Myocyte (in vitro differentiated cells): ENCODE data around the gene APBB1. TPM values are rescaled to one million over a fixed set of nuclear protein-coding genes. Genes with fewer than 3 reads are reported as not detected.

ENCODE experiments used
- DNase-seq: peaks from one replicate; pipeline ENCODE4 v3.0.0-alpha.2; 2012; ENCODE audit warnings: low read depth
- polyA plus RNA-seq: library from polyadenylated mRNA; unstranded; fragments of >200 nt; gene quantifications from one replicate; pipeline ENCODE4 v1.2.1, GENCODE V29; 2012; ENCODE audit warnings: missing spikeins
- total RNA-seq: library from RNA; depleted of rRNA; stranded (reverse); fragments of >200 nt; gene quantifications from 2 replicates; pipeline ENCODE4 v1.2.3, GENCODE V29; 2014

APBB1 gene
- 16.4 and 18.4 TPM in 2 replicates for total RNA-seq
- 27.9 TPM for polyA plus RNA-seq

- DNase-seq: peak; percentile 52
Observed at GRCh38 chr11:6419009-6419631, at the start of gene APBB1. Gene APBB1, minus strand, starts transcription at chr11:6419094. Its CDS starts 7,747 bp downstream, at chr11:6411347.

GRCh38 chr11:6459099-6459450 is 40.2 kb upstream of the APBB1 start:
- DNase-seq: no peak

- DNase-seq: no peak
Observed at GRCh38 chr11:6458352-6459098, 39.6 kb upstream of the APBB1 start.

GRCh38 chr11:6457581-6458320 is 38.9 kb upstream of the APBB1 start:
- no peak for DNase-seq

GRCh38 chr11:6456361-6457073 is 37.6 kb upstream of the APBB1 start:
- DNase-seq: no peak

GRCh38 chr11:6455070-6455469 is 36.2 kb upstream of the APBB1 start:
- DNase-seq: no peak

- no peak for DNase-seq
Observed at GRCh38 chr11:6453152-6453551, 34.3 kb upstream of the APBB1 start.

- no peak for DNase-seq
Observed at GRCh38 chr11:6452219-6452618, 33.3 kb upstream of the APBB1 start.

- DNase-seq: no peak
Observed at GRCh38 chr11:6448574-6448973, 29.7 kb upstream of the APBB1 start.

- DNase-seq: peak; percentile 52
Observed at GRCh38 chr11:6443269-6444003, 24.5 kb upstream of the APBB1 start.

GRCh38 chr11:6442441-6442840 is 23.5 kb upstream of the APBB1 start:
- no peak for DNase-seq

GRCh38 chr11:6440906-6441358 is 22.0 kb upstream of the APBB1 start, which contains the start of gene HPX:
Gene HPX, minus strand, starts transcription at chr11:6440987. Its CDS starts 24 bp downstream, at chr11:6440963.
- no peak for DNase-seq

GRCh38 chr11:6438979-6439571 is 20.2 kb upstream of the APBB1 start:
- DNase-seq: peak; percentile 52

- DNase-seq: no peak
Observed at GRCh38 chr11:6437993-6438392, 19.1 kb upstream of the APBB1 start.

- DNase-seq: no peak
Observed at GRCh38 chr11:6437423-6437822, 18.5 kb upstream of the APBB1 start.

- no peak for DNase-seq
Observed at GRCh38 chr11:6433998-6434660, 15.2 kb upstream of the APBB1 start.

- peak; percentile 91 for DNase-seq
Observed at GRCh38 chr11:6431861-6432260, 13.0 kb upstream of the APBB1 start.

- DNase-seq: no peak
Observed at GRCh38 chr11:6427516-6427915, 8.6 kb upstream of the APBB1 start.

- no peak for DNase-seq
Observed at GRCh38 chr11:6420677-6421076, 1.8 kb upstream of the APBB1 start.

- DNase-seq: no peak
Observed at GRCh38 chr11:6418557-6419008, 311 bp downstream of the APBB1 start.
